Breast epithelium (tissue), 3 donors: ENCODE measurements around the gene AGAP3.

Source experiments
- CTCF ChIP-seq, 3 donors: fragments of 450-650 bp; IDR thresholded peaks; one replicate each; pipeline ENCODE4 v1.5.1; 2016 to 2017; ENCODE audit warnings: antibody characterized with exemption in 3 of 3, mild to moderate bottlenecking in 3 of 3, moderate library complexity in 3 of 3
- POLR2A ChIP-seq: fragments of 450-650 bp; IDR thresholded peaks from one replicate; pipeline ENCODE4 v1.6.1; 2016; ENCODE audit warnings: antibody characterized with exemption, mild to moderate bottlenecking, moderate library complexity
- POLR2AphosphoS5 ChIP-seq, 3 donors: sonication (generic); formaldehyde crosslinking; IDR thresholded peaks; one replicate each; pipeline ENCODE4 v1.6.1; 2017; ENCODE audit warnings: antibody characterized with exemption in 3 of 3

GRCh38 chr7:151178831-151179230 is 92.6 kb downstream of the AGAP3 start:
- TF ChIP-seq CTCF (IDR thresholded peaks at IDR 0.05) (no peak), POLR2AphosphoS5 (IDR thresholded peaks at IDR 0.05) (no peak), POLR2A (no peak)
